Activated CD4-positive, alpha-beta T cell treated with anti-CD3 and anti-CD28 coated beads, Interleukin-2, amount 50 U/mL, for 1 hour (primary cell): ENCODE measurements around the gene AAGAB.

Experiments used
- DNase-seq: peaks from one replicate; pipeline ENCODE4 v3.0.0-alpha.2; 2020

AAGAB gene

GRCh38 chr15:67207555-67208207, 46.8 kb downstream of the AAGAB start:
- no peak for DNase-seq

GRCh38 chr15:67202991-67203390, 51.5 kb downstream of the AAGAB start:
- DNase-seq = no peak

GRCh38 chr15:67202091-67202490, 52.4 kb downstream of the AAGAB start:
- no peak for DNase-seq

DNA sequence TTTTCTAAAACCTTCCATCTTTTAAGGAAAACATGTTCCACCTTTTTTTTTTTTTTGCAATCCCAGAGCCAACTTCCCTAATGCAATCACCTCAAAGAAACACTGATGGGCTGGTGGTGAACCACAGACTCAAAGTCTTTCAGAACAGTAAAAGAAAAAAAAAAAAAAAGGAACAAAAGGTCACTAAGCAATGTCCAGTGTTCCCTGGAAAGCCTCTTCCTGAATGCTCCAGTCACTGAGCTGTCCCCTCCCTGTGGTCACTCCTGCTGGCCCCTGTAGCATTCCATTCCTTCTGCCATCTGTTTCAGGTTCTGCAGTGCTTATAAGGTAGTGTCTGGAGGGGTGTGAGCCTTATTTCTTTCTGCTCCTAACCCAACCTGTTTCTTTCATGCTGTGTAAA, 53.3 kb downstream of the AAGAB start:
- no peak for DNase-seq

- no peak for DNase-seq
These were observed 54.3 kb downstream of the AAGAB start for GRCh38 chr15:67199881-67200763.

- no peak for DNase-seq
These were observed 55.1 kb downstream of the AAGAB start for GRCh38 chr15:67199391-67199790.

DNA sequence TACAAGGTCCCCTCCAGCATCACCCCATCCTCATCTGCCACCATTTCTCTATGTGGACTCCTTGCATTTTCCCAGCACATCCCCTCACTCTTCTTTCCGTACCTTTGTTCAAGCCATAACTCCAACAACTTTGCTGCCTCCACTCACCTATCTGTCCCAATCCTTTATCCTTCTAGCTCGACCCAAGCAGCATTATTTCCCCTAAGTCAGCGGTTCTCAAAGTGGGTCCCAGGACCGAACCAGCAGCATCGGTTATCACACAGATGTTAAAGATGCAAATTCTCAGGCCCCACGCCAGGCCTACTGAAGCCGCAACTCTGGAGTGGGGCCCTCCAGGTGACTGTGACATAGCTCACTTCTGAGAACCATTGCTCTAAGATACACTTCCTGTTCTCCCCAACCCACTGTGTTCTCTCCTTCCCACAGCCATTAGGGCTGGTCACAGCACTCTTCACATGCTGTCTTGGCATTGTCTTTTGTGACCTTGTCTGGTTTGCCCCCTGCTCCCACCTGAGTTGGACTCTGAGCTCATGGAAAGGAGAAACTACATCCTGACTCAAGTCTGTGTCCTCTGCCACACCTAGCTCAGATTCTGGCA, 56.2 kb downstream of the AAGAB start:
- no peak for DNase-seq

GRCh38 chr15:67197364-67197695, 57.1 kb downstream of the AAGAB start:
- DNase-seq = no peak

GRCh38 chr15:67196672-67197363, 57.6 kb downstream of the AAGAB start:
- DNase-seq = no peak

DNA sequence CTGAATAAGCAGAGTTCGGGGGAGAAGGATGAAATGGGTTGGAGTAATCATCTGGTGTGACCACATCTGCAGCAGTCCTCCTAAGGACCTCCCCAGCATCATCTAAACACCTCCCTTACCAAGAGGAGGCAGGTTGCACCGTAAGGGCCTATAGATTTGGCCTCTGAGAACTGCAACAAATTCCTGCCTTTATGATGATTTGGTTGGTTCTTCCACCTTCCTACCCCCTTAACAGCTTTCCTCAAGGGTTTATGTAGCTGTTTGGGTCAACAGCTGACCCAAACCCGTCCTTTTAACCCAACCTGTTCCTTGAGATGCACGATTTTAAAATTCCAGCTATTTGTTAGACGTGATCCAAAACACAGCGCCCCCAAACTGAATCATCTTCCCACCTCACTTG, 58.2 kb downstream of the AAGAB start:
- no peak for DNase-seq

DNA sequence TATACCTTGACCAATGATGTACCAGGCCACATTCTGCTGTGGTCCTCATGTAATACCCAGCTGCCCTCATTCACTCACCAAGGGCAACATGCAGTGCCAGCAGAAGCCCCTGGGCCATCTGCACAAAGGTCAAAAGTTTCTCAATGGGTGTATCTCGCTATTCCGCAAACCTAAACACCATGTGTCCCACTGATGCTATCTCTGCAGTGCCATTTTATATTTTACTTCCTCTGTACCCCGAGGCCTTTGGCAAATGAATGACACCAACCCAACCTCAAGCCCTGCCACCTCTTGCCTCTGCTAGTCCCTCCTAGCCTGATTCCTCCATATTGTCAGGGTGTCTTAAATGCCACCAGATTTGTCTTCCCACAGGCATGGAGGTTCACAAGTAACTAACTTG, 59.2 kb downstream of the AAGAB start:
- no peak for DNase-seq

DNA sequence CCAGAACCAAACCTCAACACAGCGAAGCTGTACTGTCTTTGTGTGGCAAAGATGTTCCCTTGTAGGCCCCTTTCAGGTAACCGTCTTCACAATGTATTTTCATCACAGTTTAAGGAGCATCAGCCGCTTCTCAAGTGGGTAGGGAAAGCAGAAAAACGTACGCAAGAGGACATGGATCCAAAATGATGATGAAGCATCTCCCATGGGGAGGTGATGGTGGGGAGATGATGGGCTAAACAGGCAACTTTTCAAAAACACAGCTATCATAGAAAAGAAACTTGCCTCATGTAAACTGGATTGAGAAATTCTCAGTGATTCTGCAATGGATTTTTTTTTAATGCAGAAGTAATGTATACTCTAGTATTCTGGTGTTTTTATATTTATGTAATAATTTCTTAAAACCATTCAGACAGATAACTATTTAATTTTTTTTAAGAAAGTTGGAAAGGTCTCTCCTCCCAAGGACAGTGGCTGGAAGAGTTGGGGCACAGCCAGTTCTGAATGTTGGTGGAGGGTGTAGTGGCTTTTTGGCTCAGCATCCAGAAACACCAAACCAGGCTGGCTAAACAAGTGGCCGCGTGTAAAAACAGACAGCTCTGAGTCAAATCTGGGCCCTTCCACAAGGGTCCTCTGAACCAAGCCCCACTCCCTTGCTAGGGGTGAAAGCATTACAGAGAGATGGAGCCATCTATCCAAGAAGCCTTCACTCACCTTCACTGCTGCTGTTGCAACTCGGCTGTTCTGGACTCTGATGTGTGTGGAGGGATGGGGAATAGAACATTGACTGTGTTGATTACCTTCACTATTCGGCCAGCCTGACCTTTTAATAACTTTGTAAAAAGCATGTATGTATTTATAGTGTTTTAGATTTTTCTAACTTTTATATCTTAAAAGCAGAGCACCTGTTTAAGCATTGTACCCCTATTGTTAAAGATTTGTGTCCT, 60.0 kb downstream of the AAGAB start:
- DNase-seq = no peak

DNA sequence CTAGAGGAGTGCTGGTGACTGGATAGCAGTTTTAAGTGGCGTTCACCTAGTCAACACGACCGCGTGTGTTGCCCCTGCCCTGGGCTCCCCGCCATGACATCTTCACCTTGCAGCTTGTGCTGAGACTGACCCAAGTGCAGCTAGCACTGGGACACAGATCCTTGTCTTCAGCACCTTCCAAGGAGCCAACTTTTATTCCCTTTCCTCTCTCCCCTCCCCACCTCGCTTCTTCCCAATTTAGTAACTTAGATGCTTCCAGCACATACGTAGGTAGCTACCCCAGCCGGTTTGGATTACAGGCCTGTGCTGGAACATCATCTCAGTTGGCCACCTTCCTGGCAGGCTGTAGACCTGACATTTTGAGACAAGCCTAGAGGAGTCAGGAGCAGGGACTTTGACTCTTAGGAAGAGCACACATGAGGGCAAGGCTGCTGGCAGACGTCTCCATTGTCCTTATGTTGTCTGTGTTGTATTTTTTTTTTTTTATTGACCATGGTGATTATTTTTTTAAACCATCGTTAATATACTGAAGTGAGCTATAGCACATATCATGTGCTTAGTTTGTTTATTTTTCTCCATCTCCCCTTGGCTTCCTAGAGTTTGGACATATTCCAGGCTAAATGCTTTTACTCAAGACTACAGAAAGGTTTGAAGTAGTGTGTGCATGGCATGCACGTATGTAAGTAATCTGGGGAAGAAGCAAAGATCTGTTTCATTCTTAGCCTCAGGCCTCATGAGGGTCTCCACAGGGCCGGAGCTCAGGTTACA, 61.1 kb downstream of the AAGAB start:
- DNase-seq = no peak

DNA sequence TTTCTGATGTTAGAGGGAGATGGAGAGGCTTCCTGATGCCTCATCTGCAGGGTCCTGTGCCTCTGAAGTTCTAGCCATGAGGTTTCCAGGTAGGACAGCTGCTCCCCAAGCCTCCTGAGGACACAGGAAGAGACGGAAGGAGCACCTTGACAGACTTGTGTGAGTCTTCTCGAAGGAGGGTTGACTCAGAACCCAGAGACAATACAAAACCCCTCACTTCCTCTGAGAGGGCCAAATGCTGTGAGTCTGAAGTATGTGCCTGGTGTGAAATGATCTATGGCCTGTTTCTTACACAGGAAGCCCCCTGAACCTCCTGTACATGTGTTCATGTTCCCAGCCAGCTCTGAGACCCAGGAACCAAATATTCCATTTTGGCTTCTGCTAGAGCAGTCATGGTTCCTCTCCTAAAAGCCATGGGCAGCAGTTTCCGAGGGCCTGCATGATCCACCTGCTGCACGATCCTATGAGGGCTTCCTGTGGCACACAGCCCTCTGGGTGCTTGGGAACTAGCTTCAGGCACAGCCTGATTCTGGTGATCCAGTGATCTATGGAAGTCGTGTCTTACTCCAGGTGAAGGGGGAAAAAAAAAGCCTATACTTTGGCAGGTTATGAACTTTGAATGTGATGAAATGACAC, 62.2 kb downstream of the AAGAB start:
- DNase-seq = no peak

GRCh38 chr15:67190813-67191212, 63.6 kb downstream of the AAGAB start:
- DNase-seq = no peak

DNA sequence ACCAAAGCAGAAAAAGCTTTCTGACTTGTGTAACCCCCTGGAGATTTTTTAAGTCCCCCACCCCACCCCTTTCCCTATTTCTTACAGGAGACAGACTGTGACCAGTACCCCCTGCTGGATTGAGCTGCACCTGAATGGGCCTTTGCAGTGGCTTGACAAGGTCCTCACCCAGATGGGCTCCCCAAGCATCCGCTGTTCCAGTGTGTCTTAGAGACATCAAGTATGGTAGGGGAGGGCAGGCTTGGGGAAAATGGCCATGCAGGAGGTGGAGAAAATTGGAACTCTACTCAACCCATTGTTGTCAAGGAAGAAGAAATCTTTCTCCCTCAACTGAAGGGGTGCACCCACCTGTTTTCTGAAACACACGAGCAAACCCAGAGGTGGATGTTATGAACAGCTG, 64.1 kb downstream of the AAGAB start:
- no peak for DNase-seq

- DNase-seq = no peak
These were observed 65.0 kb downstream of the AAGAB start for GRCh38 chr15:67189326-67190051.

GRCh38 chr15:67188551-67189218, 65.8 kb downstream of the AAGAB start:
- DNase-seq = no peak

- DNase-seq = no peak
These were observed 67.1 kb downstream of the AAGAB start for GRCh38 chr15:67187351-67187854.

DNA sequence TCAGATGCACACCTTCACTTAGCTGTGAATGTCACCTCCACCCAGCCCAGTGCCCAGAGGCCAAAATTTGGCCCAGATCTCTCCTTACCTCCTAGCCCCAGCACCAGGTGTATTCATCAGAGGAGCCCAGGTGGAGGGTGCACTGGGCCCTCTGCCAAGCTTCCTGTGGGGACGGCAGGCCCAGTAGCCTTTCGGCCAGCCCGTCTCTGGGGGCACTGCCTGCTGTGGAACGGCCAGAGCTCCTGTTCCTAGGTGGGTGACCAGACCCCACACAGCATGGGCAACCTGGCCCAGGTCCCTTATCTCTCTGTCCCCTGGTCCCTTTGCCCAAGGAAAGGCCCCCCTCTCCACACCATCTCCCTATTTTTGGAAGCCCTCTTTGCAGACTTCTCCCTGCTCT, 67.8 kb downstream of the AAGAB start:
- no peak for DNase-seq
